Stimulated activated CD8-positive, alpha-beta memory T cell treated with anti-CD3 and anti-CD28 coated beads, Interleukin-7, amount 100 ng/mL, for 48 hours (primary cell): Measurements from ENCODE around the gene FOXN3.

Experiments
- DNase-seq, 2 donors: peaks; one replicate each; pipeline ENCODE4 v3.0.0-alpha.2; 2020; ENCODE audit warnings: low read depth in 1 of 2; ENCODE audit errors: extremely low read depth in 1 of 2

Gene FOXN3, protein sequence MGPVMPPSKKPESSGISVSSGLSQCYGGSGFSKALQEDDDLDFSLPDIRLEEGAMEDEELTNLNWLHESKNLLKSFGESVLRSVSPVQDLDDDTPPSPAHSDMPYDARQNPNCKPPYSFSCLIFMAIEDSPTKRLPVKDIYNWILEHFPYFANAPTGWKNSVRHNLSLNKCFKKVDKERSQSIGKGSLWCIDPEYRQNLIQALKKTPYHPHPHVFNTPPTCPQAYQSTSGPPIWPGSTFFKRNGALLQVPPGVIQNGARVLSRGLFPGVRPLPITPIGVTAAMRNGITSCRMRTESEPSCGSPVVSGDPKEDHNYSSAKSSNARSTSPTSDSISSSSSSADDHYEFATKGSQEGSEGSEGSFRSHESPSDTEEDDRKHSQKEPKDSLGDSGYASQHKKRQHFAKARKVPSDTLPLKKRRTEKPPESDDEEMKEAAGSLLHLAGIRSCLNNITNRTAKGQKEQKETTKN

DNA sequence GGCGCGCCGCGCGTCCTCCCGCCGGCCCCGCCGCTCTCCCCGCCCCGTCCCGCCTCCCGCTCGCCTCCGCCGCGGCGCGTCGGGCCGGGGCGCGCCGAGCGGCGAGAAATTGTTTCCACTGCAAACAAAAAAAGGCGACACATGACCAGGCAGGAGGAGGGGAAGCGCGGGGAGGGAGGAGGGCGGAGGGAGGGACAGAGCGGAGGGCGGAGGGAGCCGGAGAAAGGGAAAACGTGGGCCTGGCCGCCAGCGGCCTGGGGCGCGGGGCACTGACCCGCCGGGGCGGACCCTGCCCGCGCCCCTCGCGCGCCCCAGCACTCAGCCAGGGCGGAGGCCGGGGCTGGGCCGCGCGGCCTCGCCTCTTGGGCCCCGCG is at the start of gene FOXN3:
Gene FOXN3 (minus strand): TSS at position 143 of the 374 bp plus-strand sequence. CDS start 4,757 bp downstream, outside the sequence.
- DNase-seq, result peak; percentile 72 to 78

DNA sequence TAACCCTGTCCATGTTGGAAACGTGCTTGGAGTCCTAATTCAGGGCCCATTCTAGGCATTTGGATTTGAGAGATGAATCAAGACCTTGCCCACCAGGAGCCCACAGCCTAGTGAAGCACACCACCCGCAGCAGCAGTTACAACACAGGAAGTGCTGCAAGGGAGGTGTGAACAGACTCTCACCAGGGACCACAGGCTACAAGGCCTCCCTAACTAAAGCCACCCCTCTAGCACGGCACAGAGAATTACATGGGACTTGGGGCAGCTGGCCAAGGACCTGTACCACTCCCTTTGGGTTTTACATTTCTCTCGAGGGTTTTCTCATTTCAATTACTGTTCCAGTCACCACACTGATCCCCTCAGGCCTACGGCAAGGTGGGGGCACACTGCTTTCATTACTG is 49.5 kb upstream of the FOXN3 start:
- peak; percentile 29 to 30 for DNase-seq

DNA sequence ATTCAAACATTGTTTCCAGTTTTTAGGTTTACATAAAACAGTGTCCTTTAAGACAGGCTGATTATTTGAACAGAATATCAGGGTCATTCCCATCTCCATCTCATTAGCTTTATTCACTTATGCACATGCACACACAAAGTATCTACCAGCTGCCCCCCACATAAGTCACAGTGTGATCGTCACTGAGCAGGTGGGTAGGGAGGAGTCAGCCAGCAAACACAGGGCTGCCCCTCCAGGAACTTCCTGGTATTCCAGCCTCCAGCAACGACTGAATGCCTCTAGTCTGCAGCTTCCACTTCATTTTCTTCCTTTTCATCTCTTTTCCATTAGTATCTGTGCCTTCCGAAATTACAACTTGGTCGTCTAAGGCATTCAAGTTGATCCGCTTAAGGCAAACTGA is 48.8 kb upstream of the FOXN3 start:
- no peak for DNase-seq

DNA sequence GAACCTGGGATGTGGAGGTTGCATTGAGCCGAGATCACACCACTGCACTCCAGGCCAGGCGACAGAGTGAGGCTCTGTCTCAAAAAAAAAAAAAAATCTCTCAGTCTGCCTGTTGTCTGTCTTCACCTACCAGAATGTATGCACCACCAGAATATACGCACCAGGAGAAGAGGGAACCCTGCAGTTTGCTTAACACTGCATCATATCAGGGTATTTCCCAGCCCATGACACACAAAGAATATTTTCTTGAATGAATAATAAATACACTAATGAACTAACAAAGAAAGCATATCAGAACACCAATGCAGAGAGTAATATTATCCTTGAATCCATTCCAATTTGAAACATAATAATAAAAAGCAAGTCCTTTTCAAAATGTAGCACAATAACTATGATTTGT is 44.2 kb upstream of the FOXN3 start:
- no peak for DNase-seq

DNA sequence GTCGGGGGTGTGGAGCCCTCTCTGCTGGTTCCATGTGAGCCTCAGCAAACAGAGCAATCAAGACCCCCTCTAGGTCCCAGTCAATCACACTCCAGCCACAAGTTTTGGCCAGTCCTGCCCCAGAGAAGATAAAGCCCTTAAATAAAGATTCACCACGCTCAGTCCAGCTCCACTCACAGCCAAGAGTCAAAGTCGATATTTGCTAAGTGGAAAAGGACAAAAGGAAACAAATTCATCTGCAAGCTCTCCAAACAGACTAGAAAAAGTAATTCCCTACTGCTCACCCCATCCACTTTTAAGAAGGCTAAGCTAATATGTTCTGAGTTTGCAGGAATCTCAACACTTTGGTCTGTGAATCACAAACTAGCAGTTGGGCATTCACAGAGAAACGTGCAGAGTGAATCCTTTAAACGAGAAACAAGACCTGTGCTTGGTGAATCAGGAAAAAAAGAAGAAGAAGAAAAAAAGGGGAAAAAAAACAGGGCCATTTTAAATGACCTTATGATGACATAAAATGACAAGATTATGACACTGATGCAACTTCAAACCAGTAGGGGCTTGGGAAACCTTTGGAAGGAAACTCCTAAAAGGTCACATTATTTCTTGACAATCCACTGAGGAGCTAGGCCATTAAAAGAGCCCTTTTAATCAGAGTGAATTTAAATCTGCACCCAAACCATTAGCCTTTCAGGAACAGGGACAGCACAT is 41.8 kb upstream of the FOXN3 start:
- DNase-seq, result no peak

DNA sequence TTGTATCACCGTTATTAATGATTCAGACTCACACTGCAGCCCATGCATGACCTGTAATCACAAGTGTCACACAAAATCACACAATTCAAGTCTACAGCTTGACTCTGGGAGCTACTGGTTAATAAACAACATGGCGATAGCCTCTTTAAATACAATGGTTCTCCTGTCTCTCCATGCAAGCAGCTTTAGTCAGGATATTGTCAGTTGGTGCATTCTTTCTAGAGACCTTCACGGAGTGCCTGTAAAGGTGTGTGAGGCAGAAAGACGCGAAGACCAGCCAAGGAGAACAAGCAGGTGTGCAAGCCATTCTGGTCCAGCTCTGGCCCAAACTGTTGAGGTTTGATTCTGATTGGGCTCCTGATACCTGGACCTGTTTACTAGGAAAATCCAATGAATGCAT is 40.0 kb upstream of the FOXN3 start:
- DNase-seq, result no peak

DNA sequence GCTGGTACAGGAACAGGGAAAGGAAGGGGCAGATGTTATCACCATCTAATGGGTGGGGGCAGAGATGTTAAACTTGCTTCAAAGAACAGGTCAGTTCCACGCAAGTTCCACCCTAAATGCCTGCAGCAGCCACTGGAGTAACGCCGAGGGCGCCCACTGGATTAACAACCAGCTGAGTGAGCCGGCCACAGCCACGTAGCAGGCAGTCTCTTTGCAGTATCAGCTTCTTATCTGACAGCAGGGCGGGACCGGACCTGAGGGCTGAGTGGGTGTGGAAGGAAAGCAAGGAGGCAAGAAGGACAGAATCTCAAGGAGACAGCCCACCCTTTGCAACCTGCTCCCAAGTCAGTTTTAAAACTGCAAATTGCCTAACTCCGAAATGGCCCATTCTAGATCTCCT is 38.4 kb upstream of the FOXN3 start:
- no peak for DNase-seq

DNA sequence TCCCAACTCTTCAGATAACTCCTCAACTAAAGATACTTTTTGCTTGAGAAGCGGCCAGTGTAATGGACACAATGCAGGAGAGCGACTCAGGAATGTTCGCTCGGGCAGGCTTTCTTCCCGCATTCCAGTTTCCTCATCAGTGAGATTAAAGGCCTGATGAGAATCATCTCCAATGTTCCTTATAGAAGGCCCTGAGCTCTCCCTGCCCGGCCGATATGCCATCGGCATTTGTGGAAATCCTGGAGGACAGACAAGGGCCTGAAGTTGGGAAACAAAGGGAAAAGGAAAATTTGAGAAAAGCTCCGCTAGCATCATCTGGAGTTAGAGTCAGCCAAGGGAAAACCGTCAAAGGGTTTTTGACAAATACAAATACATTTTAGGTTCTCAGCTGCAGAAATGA is 38.0 kb upstream of the FOXN3 start:
- no peak for DNase-seq

DNA sequence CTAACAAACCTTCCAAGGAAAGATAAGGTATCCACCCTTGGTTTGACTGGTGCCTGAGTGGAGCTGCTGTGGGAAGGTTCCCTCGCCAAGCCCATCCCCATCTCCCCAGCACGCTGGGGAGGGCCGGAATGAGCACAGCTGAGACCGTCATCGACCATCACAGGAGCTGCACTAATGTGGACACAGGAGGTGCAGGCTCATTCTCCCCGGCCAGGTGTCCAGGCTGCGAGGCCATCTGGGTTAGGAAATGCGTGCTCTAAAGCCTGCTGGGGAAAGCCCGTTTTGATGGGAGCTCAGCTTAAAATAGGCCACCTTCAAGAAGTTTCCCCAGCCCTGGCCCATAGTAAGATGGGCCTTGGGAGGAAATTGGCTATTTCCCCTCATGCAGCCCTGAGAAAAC is 35.2 kb upstream of the FOXN3 start:
- no peak for DNase-seq

DNA sequence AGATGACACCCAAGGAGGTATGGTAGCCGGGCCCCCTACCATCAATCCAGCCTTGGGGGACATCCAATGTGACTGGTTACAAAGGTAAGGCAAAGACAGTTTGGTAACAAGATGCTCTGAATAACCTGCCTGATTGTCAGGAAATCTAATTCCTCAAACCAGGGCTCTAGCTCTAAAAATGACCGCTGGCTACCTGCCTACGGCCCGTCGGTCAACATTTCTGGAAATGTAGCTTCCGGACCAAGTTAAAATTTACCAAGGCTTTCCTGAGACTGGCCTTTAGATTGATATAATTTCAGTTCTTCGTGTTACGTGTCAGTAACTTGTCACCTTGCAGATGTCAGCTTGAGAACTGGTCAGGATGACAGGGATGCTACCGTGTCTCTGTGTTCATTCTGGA is 34.2 kb upstream of the FOXN3 start:
- DNase-seq, result no peak

DNA sequence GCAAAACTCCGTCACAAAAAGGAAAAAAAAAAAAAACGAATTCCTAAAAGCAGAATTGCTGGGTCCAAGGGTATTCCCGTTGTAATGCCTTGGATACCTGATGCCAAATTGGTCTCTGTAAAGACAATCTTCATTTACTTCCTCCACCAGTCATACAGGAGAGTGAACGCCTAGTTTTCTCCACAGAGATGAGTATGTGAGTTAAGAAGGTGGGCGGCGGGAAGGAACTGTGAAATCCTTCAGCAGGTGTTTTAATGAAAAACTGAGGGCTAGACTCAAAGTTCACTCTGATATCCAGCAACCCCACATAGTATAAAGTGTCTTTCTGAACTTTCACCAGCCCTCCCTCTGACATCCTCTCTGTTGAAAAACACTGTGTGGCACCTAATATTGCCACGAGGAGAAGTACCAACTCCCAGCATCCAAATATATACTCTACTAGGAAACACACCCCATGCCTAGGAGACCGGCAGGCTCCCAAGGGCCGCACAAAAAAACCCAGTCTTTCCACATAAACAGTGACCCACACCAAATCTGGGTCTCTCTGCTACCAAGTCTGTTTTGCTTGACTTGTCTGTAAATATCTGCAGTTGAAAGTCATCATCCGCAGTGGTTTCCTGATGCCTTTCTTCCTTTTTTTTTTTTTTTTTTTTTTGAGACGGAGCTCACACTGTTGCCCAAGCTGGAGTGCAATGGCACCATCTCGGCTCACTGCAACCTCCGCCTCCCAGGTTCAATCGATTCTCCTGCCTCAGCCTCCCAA is 30.3 kb upstream of the FOXN3 start:
- no peak for DNase-seq

DNA sequence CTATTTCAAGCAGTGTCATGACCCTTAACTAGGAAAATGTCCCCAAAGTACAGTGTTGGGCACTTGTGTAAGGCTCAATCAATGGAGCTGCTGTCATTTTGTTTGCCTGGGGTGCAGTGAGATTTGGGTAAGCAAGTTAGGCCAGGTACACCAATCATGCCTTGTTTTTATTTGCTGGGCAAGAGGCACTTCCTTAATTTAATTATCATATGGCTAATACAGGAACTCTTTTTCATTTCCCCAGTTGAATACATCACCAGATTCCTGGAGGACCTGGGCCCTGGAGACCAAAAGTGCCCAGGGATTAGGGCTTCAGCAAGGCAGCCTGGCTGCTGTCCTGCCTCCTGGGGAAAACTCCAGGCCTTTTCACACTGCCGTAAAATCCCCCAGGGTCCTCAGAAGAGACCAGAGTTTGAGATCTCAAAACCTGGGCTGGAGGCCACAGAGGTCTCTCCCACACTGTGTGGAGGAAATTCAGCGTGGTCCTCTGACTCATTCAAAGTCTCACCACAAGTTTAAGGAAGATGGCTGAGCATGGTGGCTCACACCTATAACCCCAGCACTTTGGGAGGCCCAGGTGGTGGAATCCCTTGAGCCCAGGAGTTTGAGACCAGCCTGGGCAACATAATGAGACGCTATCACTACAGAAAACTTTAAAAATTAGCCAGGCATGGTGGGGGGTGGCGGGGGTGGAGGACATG is 28.4 kb upstream of the FOXN3 start:
- DNase-seq, result peak in 1 of 2 donors; percentile 53

DNA sequence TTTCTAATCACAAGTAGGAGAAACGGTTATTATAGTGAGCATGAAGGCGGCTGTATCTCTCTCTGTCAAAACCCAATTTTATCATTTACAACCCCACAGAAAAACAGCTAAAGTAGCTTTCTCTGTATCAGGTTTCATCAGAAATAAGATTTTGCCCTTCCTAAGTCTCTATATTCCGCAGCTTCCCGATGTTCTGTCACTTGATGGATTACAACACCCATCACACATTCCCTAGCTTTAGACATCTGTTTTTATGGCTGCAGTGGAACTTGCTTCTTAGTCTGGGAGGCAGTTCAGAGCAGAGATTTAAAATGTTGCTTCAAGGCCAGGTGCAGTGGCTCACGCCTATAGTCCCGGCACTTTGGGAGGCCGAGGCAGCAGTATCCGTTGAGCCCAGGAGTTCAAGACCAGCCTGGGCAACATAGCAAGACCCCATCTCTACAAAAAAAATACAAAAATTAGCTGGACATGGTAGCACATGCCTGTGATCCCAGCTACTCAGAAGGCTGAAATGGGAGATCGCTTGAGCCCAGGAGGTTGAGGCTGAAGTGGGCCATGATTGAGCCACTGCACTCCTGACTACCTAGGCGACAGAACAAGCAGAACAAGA is 27.6 kb upstream of the FOXN3 start:
- no peak for DNase-seq

DNA sequence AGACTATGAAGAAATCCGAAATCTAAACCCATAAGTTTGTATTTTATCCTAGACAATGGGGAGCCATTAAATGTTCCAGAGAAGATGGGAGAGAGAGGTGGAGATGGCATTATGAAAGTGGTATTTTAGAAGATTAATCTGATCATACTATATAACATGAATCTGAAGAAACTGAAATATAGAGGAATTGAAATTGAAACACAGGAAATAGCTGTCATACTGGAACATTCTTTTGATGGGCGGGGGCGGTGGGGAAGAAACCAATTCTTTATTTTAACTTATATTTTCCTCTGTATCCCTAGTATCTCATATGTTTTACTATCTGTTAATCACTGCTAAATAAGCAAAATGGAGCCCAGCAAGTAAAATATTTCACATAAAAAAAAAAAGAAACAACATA is 27.0 kb upstream of the FOXN3 start:
- no peak for DNase-seq

DNA sequence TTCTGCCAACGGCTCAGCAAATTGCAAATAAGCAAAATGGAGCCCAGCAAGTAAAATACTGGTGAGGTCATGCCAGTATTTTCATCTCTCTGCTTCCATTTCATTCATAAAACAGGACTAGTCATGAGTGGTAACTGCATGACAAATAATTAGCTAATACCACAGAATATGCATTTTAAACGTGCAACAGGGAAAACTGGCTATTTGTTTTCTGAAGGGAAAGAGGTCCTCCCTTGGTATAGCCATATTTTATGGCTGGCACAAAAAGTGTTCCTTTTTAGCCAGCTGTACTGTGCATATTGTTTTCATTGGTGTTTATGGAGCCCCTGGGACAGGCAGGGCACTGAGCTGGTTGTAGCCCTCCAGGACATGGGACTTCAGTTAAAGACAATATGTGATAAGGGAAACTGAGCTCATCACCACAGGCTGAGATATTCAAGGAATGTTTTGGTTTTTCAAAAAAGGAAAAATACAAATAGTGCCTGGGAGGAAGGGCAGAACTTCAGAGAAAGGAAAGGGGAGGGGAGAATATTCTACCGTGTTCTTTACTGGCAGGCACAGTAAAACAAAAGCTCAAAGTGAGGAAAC is 26.1 kb upstream of the FOXN3 start:
- no peak for DNase-seq

DNA sequence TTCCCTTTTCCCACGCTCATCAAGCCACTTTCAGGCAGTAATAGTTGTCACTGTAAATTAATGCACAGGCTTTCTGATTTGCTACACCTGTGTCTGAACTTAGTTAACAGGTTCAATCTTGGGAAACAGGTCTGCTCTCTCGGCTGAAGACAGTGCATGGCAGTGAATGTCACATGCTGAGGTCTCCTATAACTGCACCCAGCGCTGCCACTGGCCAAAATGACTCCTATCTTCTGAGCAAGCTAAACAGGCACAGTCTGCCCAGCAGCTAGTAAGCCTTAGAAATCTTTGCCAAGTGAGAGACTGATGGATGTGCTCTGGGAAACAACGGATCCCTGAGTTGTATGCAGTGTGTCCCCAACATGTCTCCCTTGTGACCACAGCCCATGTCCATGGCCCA is 25.2 kb upstream of the FOXN3 start:
- no peak for DNase-seq

DNA sequence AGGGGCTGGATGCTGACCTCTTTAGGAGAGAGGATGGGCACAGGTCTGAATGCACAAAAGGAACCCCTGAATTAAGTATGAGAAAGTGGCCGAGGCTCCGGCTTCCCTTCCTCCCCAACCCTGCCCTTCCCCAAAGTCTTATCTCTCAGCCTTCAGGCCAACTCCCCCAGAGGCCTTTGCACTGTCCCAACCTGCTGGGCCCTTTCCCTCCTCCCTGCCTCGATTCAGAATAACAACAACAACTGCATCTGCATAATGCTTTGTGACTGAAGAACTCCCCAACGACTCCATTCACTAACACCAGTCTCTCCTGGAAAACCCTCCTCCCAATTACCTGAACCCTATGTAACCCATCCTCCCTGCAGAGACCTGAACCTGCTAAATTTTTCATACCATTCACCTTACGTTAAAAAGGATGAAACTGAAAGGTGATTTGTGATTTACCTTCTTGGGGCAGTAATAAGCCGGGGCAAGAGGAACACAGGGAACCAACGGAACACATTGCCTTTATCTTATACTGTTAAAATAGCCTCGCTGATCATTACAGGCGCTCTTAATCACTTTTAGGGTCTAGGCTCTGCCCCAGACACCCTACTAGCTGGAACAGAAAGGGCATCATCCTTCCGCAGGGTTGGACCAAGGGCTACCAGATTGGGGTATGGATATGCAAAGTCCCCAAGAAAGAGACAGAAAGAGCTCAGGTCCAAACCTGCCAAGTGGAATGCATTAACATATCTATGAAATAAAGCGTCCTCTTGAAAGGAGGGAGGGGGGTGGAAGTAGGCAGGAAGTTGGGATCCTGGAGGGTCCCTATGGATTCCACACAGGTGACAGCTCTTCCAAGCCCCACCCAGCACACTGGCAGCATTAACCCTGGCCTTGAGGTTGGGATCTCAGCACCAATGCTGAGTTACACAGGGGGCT is 24.2 kb upstream of the FOXN3 start:
- DNase-seq, result no peak

DNA sequence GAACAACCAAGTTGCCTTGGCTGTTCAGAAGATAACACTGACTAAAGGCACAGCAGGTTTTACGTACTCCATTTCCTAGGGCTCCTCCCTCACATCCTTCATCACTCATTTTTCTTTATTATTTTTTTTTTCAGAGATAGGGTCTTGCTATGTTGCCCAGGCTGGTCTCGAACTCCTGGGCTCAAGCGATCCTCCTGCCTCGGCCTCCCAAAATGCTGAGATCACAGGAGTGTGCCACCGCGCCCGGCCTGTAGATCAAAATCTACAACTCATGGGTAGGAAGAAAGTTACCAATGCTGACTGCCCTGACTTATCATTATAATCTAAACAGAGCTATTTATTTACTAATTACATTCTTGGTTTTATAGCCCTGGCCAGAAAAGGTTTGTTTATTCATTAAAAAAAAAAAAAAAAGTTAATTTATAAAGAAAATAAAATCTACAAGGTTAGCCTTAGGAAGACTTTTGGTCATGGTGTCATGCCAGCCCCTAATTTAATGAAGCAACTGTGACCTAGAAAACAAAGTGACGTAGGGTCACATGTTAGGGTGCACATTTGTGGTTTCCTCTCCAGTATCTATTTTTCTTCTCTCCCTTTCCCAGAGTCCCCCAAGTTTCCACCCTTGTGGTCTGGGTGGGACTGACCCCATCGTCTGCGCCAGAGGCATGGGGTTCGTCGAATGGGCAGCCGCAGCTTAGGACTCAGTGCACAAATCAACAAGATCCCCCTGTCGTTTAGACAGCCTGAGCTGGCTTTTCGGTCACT is 19.0 kb upstream of the FOXN3 start:
- DNase-seq, result no peak
